LNCaP clone FGC (cell line): ENCODE results near the gene FBXW2.

Experiments used
- DNase-seq: peaks from one replicate; pipeline ENCODE4 v3.0.0-alpha.2; 2011; ENCODE audit warnings: low read depth
- H3K4me3 ChIP-seq: 2 replicates; pipeline ENCODE4 v1.5.1; 2011; ENCODE audit warnings: mild to moderate bottlenecking, low read depth, low read length, control low read depth
- TF ChIP-seq, protein P1 (sequence below): IDR thresholded peaks from 2 replicates; pipeline ENCODE4 v1.5.1; 2012; ENCODE audit warnings: mild to moderate bottlenecking; ENCODE audit not compliant: control insufficient read depth, insufficient read depth; ENCODE audit errors: extremely low read depth

FBXW2 gene

DNA sequence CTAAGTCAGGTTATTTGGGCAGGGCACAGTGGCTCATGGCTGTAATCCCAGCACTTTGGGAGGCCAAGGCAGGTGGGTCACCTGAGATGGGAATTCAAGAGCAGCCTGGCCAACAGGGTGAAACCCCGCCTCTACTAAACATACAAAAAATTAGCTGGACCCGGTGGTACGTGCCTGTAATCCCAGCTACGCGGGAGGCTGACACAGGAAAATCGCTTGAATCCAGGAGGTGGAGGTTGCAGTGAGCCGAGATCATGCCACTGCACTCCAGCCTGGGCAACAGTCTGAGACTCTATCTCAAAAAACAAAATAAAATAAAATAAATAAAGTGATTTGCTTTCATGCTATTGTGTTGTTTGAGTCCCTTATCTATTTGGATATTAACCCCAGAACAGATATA lies 8.2 kb upstream of the FBXW2 start:
- DNase-seq: no peak
- no peak overlapping the region for H3K4me3 ChIP-seq
- TF ChIP-seq, protein P1, sequence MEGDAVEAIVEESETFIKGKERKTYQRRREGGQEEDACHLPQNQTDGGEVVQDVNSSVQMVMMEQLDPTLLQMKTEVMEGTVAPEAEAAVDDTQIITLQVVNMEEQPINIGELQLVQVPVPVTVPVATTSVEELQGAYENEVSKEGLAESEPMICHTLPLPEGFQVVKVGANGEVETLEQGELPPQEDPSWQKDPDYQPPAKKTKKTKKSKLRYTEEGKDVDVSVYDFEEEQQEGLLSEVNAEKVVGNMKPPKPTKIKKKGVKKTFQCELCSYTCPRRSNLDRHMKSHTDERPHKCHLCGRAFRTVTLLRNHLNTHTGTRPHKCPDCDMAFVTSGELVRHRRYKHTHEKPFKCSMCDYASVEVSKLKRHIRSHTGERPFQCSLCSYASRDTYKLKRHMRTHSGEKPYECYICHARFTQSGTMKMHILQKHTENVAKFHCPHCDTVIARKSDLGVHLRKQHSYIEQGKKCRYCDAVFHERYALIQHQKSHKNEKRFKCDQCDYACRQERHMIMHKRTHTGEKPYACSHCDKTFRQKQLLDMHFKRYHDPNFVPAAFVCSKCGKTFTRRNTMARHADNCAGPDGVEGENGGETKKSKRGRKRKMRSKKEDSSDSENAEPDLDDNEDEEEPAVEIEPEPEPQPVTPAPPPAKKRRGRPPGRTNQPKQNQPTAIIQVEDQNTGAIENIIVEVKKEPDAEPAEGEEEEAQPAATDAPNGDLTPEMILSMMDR: no peak

DNA sequence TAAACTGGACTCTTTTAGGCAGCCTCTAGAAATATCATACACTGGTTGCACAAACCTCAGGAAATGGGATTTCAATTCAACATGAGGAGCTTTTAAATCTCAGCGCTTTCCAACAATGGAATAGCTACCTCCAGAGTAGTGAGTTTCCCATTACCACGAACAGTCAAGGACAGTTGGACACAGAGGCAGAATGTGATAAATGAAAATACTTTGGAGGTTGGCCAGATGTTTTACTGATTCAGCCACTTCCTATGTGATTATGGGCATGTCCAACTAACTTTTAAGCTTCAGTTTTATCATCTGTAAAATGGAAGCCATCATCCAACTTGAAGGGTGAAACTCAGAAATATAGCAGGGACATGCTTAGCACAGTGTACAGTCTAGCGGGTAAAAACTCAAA lies 2.1 kb downstream of the FBXW2 start:
- no peak overlapping the region for H3K4me3 ChIP-seq
- no peak for DNase-seq
- TF ChIP-seq, protein P1: no peak

DNA sequence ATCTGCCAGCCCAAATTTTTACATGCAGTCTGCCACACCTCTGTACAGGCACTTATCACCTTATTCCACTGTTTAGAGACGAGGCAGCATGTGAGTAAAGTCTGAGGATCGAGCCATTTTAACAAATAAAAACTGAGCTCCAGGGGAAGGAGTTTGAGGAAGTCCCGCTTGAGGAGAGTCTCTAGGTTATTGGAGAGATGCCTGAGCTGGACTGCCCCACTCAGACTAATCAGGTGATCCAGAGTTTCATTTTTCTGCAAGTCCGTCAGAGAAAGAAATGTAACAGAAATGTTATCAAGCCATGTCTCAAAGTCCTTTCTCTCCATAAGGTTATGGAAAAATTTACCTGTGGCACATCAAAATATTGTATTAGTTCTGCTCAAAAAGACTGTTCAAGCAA lies 5.3 kb downstream of the FBXW2 start:
- DNase-seq: no peak
- H3K4me3 ChIP-seq: no peak overlapping the region
- TF ChIP-seq, protein P1: no peak

DNA sequence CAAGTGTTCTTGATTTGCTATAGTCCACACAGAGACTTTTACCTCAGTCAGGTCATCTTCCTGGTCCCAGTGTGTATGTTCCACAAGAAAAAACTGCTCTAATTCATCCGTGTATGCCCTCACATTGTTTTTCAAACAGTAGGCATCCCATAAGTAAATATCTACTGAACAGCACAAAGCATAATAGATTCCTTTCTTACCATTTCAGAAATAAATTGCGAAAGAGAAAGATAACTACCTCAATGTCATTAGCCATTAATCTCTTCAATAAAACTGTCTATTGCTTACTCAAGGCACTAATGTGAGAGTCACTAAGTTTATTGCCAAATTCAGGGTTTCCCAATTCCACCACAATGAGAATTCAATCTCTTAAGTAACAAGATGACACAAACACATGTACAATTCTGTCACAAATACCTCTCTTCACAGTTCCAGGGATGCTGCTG lies 9.6 kb downstream of the FBXW2 start:
- DNase-seq: peak; percentile 46
- TF ChIP-seq, protein P1: no peak
- H3K4me3 ChIP-seq: no peak overlapping the region

DNA sequence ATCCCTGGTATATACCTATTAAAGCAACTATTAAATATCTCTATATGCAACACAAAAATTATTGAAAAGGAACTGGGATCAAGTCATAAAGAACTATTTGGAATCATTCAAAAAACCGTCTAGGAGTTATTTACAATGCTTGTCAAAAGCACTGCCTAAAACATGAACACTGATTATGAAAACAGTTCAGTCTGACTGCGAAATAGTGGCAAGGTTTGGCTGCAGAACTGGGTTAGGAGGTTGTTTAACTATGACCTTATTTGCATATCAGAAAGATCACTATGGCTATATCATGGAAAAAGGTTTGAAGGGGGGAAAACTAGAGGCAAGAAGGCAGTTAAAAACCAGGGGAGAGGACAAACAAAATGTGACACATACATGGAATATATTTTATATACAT lies 12.0 kb downstream of the FBXW2 start:
- DNase-seq: no peak
- H3K4me3 ChIP-seq: no peak overlapping the region
- TF ChIP-seq, protein P1: no peak

DNA sequence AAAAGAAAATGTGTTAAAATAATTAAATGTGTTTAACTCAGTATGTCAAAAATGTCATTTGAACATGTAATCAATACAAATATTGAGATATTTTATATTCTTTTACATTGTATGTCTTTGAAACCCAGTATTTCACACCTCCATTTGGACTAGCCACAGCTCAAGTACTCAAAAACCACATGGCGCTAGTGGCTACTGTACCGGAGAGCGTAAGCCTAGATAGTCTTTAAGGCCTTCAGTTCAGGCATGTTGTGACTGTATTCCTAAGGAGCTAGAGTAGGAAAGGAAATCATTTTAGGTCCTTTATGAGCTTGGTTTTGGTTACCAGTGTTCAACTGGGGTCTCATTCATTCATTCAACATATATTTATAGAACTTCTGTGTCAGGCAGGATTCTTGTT lies 12.8 kb downstream of the FBXW2 start:
- DNase-seq: no peak
- TF ChIP-seq, protein P1: no peak
- H3K4me3 ChIP-seq: no peak overlapping the region

DNA sequence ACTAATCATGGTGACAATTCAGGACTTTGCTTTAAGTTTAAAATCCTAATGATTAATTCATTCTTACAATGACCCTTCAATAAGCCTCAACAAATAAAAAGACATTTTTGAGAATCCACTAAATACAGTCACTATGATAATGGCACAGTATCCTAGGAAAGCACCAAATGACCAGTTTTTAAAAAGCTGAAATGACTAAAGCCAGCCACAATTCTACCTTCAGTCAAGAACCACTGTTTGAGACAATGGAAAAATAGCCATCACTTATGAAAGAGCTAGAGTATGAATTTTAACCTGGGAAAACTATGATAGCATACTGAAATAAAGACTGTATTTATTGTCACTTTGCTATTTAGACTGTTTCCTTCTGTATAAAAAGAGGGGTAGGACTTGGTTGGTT lies 14.0 kb downstream of the FBXW2 start:
- H3K4me3 ChIP-seq: no peak overlapping the region
- no peak for DNase-seq
- TF ChIP-seq, protein P1: no peak
